Activated CD8-positive, alpha-beta T cell treated with anti-CD3 and anti-CD28 coated beads for 36 hours (primary cell): ENCODE data around the gene PCNX3. TPM values are rescaled to one million over a fixed set of nuclear protein-coding genes. Genes with fewer than 3 reads are reported as not detected.
A peak's percentile ranks its signal among the peaks of the same experiment; 100 is the strongest.

Experiments
- ATAC-seq: fragments of 200-7000 bp; cut with Tn5 transposase; one replicate; pipeline ENCODE4 v1.10.0; 2021; ENCODE audit warnings: mild to moderate bottlenecking, moderate library complexity
- CTCF ChIA-PET: fragments of 350-600 bp; sonication (Branson Sonifier 250); formaldehyde crosslinking; loops from one replicate; lab custom pipeline; 2021; ENCODE audit warnings: antibody characterized with exemption; lab: Charles Lee
- POLR2A ChIA-PET: fragments of 350-600 bp; sonication (Branson Sonifier 250); formaldehyde crosslinking; loops from one replicate; lab custom pipeline; 2021; ENCODE audit warnings: antibody characterized with exemption; lab: Charles Lee
- DNase-seq: peaks from one replicate; pipeline ENCODE4 v3.0.0-alpha.2; 2020
- H3K27ac Mint-ChIP-seq: one replicate; pipeline ENCODE4 v1.8.0; 2021; ENCODE audit warnings: mild to moderate bottlenecking, mixed read lengths
- H3K27me3 Mint-ChIP-seq: one replicate; pipeline ENCODE4 v1.8.0; 2021; ENCODE audit warnings: mixed read lengths
- H3K36me3 Mint-ChIP-seq: one replicate; pipeline ENCODE4 v1.8.0; 2021; ENCODE audit warnings: low read depth, mixed read lengths
- H3K4me1 Mint-ChIP-seq: one replicate; pipeline ENCODE4 v1.8.0; 2021; ENCODE audit warnings: low read depth, mixed read lengths
- H3K4me3 Mint-ChIP-seq: one replicate; pipeline ENCODE4 v1.8.0; 2021; ENCODE audit warnings: mild to moderate bottlenecking, moderate library complexity, mixed read lengths
- H3K9me3 Mint-ChIP-seq: one replicate; pipeline ENCODE4 v1.8.0; 2021; ENCODE audit warnings: mixed read lengths
- intact Hi-C: fragments of 100-400 bp; cut with micrococcal nuclease; formaldehyde crosslinking; loops from one replicate; pipeline ENCODE4 v1.10.0; 2022
- total RNA-seq, 2 experiments: library from RNA; stranded (reverse); gene quantifications; one replicate each; pipeline ENCODE4 v1.2.3, GENCODE V29; 2021
- TF ChIP-seq, protein P1 (sequence below): fragments of 200-600 bp; IDR thresholded peaks from one replicate; pipeline ENCODE4 v1.8.0; 2022; ENCODE audit warnings: antibody characterized with exemption, mild to moderate bottlenecking

Gene PCNX3
- total RNA-seq, 2 experiments from 2014 or later = 34.3 to 34.4 TPM

DNA sequence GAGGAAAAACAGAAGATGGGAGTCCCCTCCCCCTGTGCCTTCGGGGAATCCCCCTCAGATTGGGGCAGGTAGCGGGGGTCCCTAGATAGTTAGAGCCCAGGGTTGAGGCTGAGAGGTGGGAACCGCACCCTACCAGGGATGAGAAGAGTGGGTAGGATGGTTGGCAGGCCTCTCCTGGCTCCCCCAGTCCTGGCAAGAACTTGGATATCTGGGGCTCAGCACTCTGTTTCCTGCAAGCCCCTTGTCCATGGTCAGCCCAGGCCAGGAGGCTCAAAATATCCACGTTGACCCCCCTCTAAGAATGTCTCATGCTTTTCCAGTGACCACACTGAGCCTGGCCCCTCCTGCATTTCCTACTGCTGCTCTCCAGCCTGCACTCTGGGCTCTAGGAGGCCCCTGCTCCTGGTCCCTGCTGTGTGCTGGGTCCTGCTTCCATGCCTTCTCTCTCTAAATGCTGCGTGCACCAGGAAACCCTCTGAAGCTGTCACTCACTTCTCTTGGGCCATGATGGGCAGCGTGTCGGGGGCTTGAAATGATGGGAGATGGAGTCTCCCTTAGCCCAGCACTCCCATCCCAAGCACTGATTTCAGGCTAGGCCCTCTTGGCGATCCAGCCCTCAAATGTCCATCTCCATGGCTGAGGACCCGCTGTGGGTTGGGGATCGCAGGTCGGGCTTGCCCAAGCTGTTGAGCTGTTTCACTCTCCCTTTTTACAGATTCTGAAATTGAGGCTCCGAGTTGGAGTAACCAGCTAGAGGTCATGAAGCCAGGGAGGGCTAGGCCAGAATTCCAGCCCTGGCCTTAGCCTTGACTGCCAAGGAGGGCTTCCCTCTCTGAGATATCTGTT, 3.6 kb upstream of the PCNX3 start:
- H3K27ac Mint-ChIP-seq = peak overlapping the region; percentile 88
- H3K4me1 Mint-ChIP-seq = peaks cover 44% of the 10 kb centered on the region
- peak overlapping the region; percentile 93 for H3K4me3 Mint-ChIP-seq
- TF ChIP-seq, protein P1, sequence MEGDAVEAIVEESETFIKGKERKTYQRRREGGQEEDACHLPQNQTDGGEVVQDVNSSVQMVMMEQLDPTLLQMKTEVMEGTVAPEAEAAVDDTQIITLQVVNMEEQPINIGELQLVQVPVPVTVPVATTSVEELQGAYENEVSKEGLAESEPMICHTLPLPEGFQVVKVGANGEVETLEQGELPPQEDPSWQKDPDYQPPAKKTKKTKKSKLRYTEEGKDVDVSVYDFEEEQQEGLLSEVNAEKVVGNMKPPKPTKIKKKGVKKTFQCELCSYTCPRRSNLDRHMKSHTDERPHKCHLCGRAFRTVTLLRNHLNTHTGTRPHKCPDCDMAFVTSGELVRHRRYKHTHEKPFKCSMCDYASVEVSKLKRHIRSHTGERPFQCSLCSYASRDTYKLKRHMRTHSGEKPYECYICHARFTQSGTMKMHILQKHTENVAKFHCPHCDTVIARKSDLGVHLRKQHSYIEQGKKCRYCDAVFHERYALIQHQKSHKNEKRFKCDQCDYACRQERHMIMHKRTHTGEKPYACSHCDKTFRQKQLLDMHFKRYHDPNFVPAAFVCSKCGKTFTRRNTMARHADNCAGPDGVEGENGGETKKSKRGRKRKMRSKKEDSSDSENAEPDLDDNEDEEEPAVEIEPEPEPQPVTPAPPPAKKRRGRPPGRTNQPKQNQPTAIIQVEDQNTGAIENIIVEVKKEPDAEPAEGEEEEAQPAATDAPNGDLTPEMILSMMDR = no peak
- H3K36me3 Mint-ChIP-seq = peaks cover 35% of the 10 kb centered on the region
- DNase-seq (no peak), ATAC-seq (no peak)
- intact Hi-C loops = no loop called here
- ChIA-PET CTCF (interaction anchor here (0.9 to 6.0 kb wide), 6 partner anchors 14 to 377 kb away, joined by 3 to 47 read pairs (median 5); partner anchors contain the start of genes EHBP1L1 and KCNK7), POLR2A (interaction anchor here (1.2 to 5.2 kb wide), 5 partner anchors 17 to 113 kb away, joined by 3 to 30 read pairs (median 5); partner anchors contain the start of genes KCNK7 and MALAT1)
- no peaks in the 10 kb centered on the region for H3K9me3 Mint-ChIP-seq
- H3K27me3 Mint-ChIP-seq = no peaks in the 10 kb centered on the region

DNA sequence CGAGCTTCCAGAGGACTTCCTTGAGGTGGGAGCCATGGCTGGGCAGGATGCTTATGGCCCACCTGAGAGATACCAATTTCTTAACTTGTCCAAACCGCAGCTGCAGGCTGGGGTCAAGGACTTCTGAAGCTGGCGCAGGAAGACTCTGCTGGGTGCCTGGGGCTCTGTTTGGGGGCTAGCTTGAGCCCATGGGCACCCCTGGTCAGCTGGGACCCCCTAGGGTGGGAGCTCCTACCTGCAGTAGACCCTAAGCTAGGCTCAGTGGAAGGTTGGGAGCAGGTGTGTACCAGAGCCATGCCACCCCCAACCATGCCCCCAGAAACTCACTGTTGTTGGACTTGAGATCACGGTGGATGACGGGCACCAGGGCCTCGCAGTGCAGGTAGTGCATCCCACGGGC, 2.9 kb upstream of the PCNX3 start:
- CTCF ChIA-PET = interaction anchor here (0.9 to 6.0 kb wide), 6 partner anchors 13 to 41 kb away, joined by 3 to 47 read pairs (median 8); partner anchors contain the start of genes EHBP1L1, FAM89B, KCNK7 and ZNRD2
- Mint-ChIP-seq H3K4me1 (peaks cover 50% of the 10 kb centered on the region), H3K36me3 (peaks cover 37% of the 10 kb centered on the region), H3K27me3 (no peaks in the 10 kb centered on the region), H3K4me3 (peak overlapping the region; percentile 93), H3K9me3 (no peaks in the 10 kb centered on the region), H3K27ac (peak overlapping the region; percentile 88)
- ATAC-seq = no peak
- DNase-seq = no peak
- POLR2A ChIA-PET = interaction anchor here (1.2 to 5.2 kb wide), 8 partner anchors 18 to 114 kb away, joined by 3 to 30 read pairs (median 4); partner anchors contain the start of genes KCNK7, MALAT1 and SIPA1
- intact Hi-C loops = no loop called here
- TF ChIP-seq, protein P1 = no peak

DNA sequence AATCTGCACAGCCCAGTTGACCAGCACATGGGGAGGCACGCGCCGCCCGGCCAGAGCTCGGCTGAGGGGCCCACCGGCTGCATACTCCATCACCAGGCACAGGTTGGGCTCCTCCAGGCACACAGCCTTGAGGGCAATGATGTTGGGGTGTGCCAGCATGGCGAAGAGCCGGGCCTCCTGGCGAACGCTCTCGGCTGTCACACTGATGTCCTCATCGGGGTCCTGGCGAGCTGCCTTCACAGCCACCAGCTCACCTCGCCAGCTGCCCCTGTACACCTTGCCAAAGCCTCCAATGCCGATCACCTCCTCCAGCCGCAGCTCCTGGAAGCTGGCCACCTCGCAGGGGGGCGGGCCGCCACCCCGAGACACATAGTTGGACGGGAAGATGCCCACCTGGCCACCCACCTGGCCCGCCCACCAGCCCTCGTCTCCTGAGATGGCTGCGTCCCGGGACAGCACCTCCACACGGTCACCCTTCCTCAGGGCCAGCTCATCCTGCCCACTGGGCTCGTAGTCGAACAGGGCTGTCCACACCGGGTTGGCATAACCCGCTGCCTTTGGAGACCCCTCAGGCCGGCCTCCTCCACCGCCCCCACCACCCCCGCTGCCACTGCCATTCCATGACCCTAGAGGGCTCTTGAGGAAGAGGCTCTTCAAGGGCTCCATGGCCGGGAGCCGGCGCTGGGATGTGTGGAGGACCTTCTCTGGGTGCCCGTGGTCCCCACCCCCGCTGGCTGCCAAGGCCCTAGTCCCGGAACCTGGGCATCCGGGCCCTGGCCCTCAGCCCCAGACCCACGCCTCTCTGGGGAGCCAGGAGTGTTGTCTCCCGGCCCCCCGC, 2.3 kb upstream of the PCNX3 start:
- peak overlapping the region; percentile 78 for H3K27ac Mint-ChIP-seq
- H3K4me3 Mint-ChIP-seq = peak overlapping the region; percentile 93
- DNase-seq (no peak), ATAC-seq (no peak)
- no peaks in the 10 kb centered on the region for H3K27me3 Mint-ChIP-seq
- TF ChIP-seq, protein P1 = no peak
- ChIA-PET CTCF (interaction anchor here (1.3 to 6.0 kb wide), 6 partner anchors 12 to 42 kb away, joined by 3 to 47 read pairs (median 8); partner anchors contain the start of genes EHBP1L1, FAM89B, KCNK7 and ZNRD2), POLR2A (interaction anchor here (1.2 to 5.2 kb wide), 10 partner anchors 19 to 115 kb away, joined by 3 to 30 read pairs (median 6); partner anchors contain the start of genes EHBP1L1, KCNK7, MALAT1 and SIPA1)
- no peaks in the 10 kb centered on the region for H3K9me3 Mint-ChIP-seq
- H3K36me3 Mint-ChIP-seq = peaks cover 33% of the 10 kb centered on the region
- intact Hi-C loops = no loop called here
- H3K4me1 Mint-ChIP-seq = peaks cover 53% of the 10 kb centered on the region

DNA sequence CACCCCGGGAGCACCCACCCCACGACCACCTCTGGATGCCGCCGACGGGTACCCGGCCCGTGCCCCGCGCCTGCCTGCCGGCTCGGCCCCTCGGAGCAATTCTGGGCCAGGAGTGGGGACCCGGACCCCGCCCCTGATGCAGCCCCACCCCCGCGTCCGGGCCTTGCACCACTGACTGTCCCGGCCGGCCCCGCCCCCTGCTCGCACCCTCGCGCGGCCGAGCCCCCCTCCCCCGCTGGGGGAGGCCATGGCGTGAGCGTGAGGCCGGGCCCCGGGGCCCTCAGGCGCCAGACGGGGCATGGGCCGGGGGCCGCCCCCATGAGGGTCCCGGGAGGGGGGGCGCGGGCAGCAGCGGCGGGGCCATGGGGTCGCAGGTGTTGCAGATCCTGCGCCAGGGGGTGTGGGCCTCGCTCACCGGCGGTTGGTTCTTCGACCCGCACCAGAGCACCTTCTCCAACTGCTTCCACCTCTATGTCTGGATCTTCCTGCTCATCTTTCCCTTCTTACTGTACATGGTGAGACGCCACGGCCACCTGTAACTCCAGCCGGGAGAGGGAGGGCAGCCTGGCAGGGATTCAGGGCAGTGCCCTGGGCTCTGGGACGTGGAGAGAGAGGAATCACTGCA, 486 bp downstream of the PCNX3 start:
- ATAC-seq = no peak
- CTCF ChIA-PET = interaction anchor here (0.9 to 3.4 kb wide), 15 partner anchors 10 to 164 kb away, joined by 3 to 25 read pairs (median 4); partner anchors contain the start of genes AP5B1, EHBP1L1, FAM89B and SIPA1

More for the DNA sequence above, 486 bp downstream of the PCNX3 start:
- TF ChIP-seq, protein P1 = no peak
- no peaks in the 10 kb centered on the region for H3K27me3 Mint-ChIP-seq
- DNase-seq = peak; percentile 66
- intact Hi-C loops = loop anchor here (2.0 kb wide), 1 partner anchor 41 kb away; no protein-coding TSS in a partner anchor
- peaks cover 39% of the 10 kb centered on the region for H3K4me1 Mint-ChIP-seq
- peak overlapping the region; percentile 93 for H3K4me3 Mint-ChIP-seq
- H3K9me3 Mint-ChIP-seq = no peaks in the 10 kb centered on the region
- POLR2A ChIA-PET = interaction anchor here (0.9 to 5.3 kb wide), 22 partner anchors 10 to 275 kb away, joined by 3 to 39 read pairs (median 6); partner anchors contain the start of genes KAT5, KCNK7, MALAT1 and MUS81
- H3K36me3 Mint-ChIP-seq = peaks cover 38% of the 10 kb centered on the region
- peak overlapping the region; percentile 97 for H3K27ac Mint-ChIP-seq
